Nephron progenitor cell (in vitro differentiated cells): Measurements from ENCODE around the gene MARCKSL1.

Experiments
- DNase-seq: peaks from one replicate; pipeline ENCODE4 v3.0.0; 2021
- H3K27ac Mint-ChIP-seq: 2 replicates; pipeline ENCODE4 v1.8.0; 2021; ENCODE audit warnings: mild to moderate bottlenecking, moderate library complexity, mixed read lengths
- H3K27me3 Mint-ChIP-seq: 2 replicates; pipeline ENCODE4 v1.8.0; 2021; ENCODE audit warnings: mild to moderate bottlenecking, low read depth, mixed read lengths; ENCODE audit not compliant: poor library complexity
- H3K36me3 Mint-ChIP-seq: 2 replicates; pipeline ENCODE4 v1.8.0; 2021; ENCODE audit warnings: low read depth, mixed read lengths
- H3K4me1 Mint-ChIP-seq: 2 replicates; pipeline ENCODE4 v1.8.0; 2021; ENCODE audit warnings: mixed read lengths
- H3K4me3 Mint-ChIP-seq: 2 replicates; pipeline ENCODE4 v1.8.0; 2021; ENCODE audit warnings: mild to moderate bottlenecking, moderate library complexity, mixed read lengths
- H3K9me3 Mint-ChIP-seq: 2 replicates; pipeline ENCODE4 v1.8.0; 2021; ENCODE audit warnings: mild to moderate bottlenecking, moderate library complexity, mixed read lengths
- TF ChIP-seq, protein P1 (sequence below): fragments of 200-600 bp; sonication (generic); IDR thresholded peaks from 2 replicates; pipeline ENCODE4 v1.5.0; 2021; ENCODE audit warnings: antibody characterized with exemption

MARCKSL1 gene

DNA sequence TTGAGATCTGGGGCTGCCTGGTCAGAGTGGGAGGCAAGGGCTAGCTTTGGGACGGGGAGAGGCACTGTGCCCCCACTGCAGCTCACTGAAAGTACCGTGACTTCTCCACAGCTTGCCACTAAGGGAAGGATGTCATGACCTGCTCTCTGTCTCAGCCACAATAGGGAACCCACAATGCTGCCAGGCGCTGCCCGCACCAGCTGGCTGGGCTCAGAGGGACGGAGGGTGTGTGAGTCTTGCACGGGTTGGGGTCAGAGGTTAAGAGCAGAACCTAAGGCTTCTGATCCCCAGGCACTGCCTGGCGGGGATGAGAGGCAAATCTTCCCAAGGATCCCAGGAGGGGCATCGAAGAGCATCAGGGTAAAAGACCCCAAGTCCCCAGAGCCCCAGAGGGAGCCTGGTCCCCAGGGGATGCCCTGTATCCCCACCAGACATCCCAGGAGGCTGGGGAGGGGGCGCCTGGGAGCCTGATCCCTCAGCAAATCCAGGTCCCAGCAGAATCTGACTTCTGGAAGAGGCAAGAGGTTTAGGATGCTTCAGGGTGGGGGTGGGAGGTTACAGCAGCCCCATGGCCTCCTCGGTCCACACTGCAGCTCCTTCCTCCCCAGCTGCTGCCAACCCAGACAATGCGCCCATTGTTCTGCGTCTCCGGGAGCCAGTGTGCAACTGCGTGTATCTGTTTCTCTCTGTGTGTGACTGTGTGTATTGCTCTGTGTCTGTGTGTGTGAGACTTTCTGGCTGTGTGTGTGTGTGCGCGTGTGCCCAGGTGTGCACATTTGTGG lies 2.0 kb upstream of the MARCKSL1 start:
- TF ChIP-seq, protein P1, sequence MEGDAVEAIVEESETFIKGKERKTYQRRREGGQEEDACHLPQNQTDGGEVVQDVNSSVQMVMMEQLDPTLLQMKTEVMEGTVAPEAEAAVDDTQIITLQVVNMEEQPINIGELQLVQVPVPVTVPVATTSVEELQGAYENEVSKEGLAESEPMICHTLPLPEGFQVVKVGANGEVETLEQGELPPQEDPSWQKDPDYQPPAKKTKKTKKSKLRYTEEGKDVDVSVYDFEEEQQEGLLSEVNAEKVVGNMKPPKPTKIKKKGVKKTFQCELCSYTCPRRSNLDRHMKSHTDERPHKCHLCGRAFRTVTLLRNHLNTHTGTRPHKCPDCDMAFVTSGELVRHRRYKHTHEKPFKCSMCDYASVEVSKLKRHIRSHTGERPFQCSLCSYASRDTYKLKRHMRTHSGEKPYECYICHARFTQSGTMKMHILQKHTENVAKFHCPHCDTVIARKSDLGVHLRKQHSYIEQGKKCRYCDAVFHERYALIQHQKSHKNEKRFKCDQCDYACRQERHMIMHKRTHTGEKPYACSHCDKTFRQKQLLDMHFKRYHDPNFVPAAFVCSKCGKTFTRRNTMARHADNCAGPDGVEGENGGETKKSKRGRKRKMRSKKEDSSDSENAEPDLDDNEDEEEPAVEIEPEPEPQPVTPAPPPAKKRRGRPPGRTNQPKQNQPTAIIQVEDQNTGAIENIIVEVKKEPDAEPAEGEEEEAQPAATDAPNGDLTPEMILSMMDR: no peak
- Mint-ChIP-seq H3K36me3 (peaks cover 17% of the 10 kb centered on the region), H3K4me1 (peaks cover 43% of the 10 kb centered on the region), H3K9me3 (no peaks in the 10 kb centered on the region), H3K4me3 (peak overlapping the region; percentile 31), H3K27me3 (no peaks in the 10 kb centered on the region), H3K27ac (no peak overlapping the region)
- DNase-seq: no peak

GRCh38 chr1:32336963-32337675 lies 1.1 kb upstream of the MARCKSL1 start:
- peaks cover 51% of the 10 kb centered on the region for H3K4me1 Mint-ChIP-seq

GRCh38 chr1:32336591-32336932 lies 529 bp upstream of the MARCKSL1 start:
- Mint-ChIP-seq H3K36me3 (peaks cover 28% of the 10 kb centered on the region), H3K4me3 (peak overlapping the region; percentile 73), H3K9me3 (no peaks in the 10 kb centered on the region), H3K4me1 (peaks cover 56% of the 10 kb centered on the region), H3K27ac (no peak overlapping the region), H3K27me3 (no peaks in the 10 kb centered on the region)
- no peak for DNase-seq
- TF ChIP-seq, protein P1: no peak

More at GRCh38 chr1:32336963-32337675, 1.1 kb upstream of the MARCKSL1 start:
- no peaks in the 10 kb centered on the region for H3K27me3 Mint-ChIP-seq
- no peak overlapping the region for H3K27ac Mint-ChIP-seq
- H3K4me3 Mint-ChIP-seq: peak overlapping the region; percentile 73
- H3K36me3 Mint-ChIP-seq: peaks cover 22% of the 10 kb centered on the region
- no peaks in the 10 kb centered on the region for H3K9me3 Mint-ChIP-seq
- TF ChIP-seq, protein P1: no peak
- no peak for DNase-seq

DNA sequence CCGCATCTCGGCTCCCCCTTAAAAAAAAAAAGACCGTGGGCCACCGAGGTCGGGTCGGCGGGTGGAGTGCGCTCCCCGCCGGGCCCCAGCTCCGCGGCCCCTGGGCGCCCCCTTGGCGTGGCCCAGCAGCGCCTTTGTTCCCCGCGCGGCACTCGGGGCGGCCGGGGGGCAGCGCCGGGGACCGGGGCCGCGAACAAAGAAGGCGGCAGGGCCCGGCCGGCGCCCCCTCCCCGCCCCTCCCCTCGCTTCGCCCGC lies 571 bp downstream of the MARCKSL1 start:
- H3K27ac Mint-ChIP-seq: no peak overlapping the region

DNA sequence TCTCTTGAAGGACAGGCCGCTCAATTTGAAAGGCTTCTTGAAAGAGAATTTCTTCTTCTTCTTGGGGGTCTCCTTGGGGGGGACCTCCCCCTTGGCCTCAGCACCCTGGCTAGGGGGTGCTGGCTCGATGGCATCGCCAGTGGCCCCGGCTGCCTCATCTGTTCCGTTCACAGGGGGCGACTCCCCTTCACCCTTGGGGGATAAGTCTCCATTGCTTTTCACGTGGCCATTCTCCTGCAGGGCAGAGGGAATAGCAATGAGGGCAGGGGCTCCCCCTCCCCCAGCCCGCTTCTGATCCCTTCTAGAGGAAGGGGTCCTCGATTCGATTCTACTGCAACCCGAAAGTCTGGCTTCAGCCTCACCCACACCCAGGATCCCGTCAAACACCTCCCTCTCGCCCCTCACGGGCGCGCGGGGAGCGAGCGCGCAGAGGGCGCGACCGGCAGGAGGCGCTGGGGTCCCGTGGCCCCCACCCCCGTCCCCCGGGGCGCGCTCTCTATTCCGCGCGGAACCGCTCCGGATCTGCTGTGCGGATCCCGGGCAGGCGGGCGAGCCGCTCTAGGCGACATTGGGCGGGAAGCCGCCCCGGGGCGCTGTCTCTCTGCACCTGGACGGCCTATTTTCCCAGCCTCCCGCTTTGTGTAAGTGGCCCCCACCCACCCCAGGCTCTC lies 1.0 kb downstream of the MARCKSL1 start:
- H3K27ac Mint-ChIP-seq: peak overlapping the region; percentile 97
- peaks cover 66% of the 10 kb centered on the region for H3K4me1 Mint-ChIP-seq
- DNase-seq: peak; percentile 62
- H3K9me3 Mint-ChIP-seq: no peaks in the 10 kb centered on the region
- TF ChIP-seq, protein P1: peak; percentile 45
- peaks cover 37% of the 10 kb centered on the region for H3K36me3 Mint-ChIP-seq
- H3K27me3 Mint-ChIP-seq: no peaks in the 10 kb centered on the region
- peak overlapping the region; percentile 96 for H3K4me3 Mint-ChIP-seq

More for the DNA sequence above, 571 bp downstream of the MARCKSL1 start:
- peak overlapping the region; percentile 96 for H3K4me3 Mint-ChIP-seq
- no peak for DNase-seq
- no peaks in the 10 kb centered on the region for H3K27me3 Mint-ChIP-seq
- TF ChIP-seq, protein P1: no peak
- no peaks in the 10 kb centered on the region for H3K9me3 Mint-ChIP-seq
- peaks cover 34% of the 10 kb centered on the region for H3K36me3 Mint-ChIP-seq
- peaks cover 67% of the 10 kb centered on the region for H3K4me1 Mint-ChIP-seq
